ENCODE results near the gene PIGZ.

PIGZ gene

DNA sequence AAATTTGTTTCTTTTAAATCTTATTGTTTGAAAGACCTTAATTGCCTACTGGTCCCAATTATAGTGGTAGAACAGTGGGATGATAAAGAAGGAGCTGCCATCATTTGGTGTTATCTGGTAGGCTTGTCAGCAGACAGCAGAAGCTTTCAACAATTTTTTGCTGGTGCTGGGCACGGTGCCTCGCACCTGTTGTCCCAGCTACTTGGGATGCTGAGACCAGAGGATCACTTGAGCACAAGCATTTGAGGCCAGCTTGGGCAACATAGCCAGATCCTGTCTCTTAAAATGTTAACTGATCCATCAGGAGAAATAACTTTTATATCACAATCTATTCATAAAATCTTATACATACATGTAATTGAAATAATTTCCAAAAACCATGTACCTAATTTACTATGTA lies 64.9 kb downstream of the PIGZ start:
- no peak for DNase-seq (ENCODE audit: low read depth)

DNA sequence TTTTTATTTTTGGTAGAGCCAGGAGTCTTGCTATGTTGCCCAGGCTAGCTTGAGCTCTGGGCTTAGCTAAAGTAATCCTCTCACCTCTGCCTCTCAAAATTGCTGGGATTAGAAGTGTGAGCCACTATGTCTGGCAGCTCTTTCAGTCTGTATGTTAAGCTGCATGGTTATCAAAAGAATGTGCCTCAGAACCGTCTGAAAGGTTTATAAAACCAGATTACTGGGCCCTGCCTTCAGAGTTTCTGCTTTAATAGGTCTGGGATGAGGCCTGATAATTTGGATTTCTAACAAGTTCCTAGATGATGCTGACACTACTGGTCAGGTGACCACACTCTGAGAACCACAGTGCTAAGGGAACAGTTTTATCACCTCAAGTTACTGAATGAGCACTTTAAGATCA lies 66.3 kb downstream of the PIGZ start:
- DNase-seq (ENCODE audit: low read depth) = no peak

GRCh38 chr3:196901768-196902167 lies 66.9 kb downstream of the PIGZ start:
- no peak for DNase-seq (ENCODE audit: low read depth)
